HG03432 (cell line): Measurements from ENCODE around the gene DOCK10.

ENCODE experiments used
- ATAC-seq: cut with Tn5 transposase; IDR thresholded peaks from one replicate; pipeline ENCODE4 v1.9.1; 2021; ENCODE audit warnings: mild to moderate bottlenecking, moderate library complexity; ENCODE audit not compliant: unreplicated experiment

The DOCK10 gene

DNA sequence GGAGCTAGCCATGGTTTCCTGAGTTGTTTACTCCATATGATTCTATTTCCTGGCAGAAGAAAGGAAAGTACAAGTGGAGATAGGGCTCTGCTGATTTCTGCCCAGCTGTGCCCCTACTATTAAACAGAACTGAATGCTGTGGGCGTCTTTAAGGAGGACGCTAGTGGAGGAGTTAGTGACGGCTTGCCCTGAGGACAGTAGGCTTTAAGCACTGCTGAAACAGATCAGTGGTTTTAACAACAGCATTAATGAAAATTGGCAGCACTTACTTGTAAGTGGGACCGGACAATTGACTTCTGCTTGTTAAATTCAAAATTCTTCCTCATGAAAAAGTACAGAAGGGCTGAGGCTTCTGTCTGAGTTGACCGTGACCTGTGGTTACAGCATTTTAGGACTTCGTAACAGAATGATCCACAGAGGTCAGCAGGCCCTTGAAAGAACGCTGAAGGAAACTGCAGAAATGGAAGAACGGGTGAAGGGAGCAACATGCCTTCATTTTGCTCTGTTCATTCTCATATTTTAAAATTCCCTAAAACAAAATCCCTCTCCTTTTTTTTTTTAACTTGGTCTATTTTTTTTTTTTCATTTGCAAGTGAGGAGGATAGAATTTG is 245.5 kb downstream of the DOCK10 start:
- ATAC-seq = no peak

DNA sequence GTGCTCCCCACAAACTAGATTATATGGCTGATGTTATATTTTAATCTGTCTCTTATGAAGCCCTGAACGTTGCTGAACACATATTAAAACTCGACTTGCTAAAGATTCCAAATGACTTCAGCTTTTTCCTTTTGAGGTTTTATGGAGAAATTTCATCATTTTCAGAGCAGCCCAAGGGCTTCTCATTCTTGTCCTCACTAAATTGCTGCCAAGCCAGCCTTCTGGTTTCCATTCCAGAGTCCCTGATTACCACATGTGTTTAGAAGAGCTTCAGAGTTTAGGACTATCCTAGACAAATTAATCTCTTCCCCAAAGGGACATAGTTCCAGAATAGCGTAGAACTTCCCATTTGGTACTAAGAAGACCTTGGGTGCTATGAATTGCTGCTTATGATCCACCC is 248.3 kb downstream of the DOCK10 start:
- no peak for ATAC-seq

DNA sequence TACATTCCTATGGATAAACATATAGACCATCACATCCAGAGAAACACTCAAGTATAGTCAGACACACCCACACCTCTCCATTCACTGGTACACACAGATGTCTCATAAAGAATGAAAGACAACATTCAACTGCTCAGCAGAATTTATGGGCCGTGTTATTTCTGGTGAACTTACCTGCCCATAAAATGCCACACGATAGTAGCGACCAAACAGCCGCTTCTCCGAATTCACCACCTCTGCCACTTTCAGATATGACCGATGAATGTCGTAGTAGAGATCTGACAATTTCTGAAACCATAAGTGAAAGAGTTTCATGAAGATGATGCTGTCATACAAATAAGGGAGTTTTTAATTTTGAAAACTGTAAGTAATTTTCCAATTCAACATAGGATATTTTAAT is 255.4 kb downstream of the DOCK10 start:
- no peak for ATAC-seq

DNA sequence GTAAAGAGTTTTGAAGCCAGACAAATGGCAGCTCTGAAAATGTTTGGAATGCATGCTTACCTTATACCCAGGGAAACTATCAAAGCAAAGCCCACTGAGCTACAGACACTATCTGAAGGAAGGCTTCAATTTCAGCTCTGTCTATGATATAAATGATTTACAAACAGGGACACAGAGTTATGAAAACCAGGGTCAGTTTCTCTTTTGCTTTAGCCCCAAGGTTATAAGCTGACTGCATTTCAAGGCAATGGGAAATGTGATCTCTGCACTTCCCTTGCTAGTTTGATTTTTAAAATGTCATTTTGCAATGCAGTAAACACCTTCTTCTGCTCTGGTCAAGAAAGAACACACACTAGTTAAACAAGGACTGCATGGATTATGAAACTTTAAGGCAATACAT is 260.9 kb downstream of the DOCK10 start:
- ATAC-seq = no peak

DNA sequence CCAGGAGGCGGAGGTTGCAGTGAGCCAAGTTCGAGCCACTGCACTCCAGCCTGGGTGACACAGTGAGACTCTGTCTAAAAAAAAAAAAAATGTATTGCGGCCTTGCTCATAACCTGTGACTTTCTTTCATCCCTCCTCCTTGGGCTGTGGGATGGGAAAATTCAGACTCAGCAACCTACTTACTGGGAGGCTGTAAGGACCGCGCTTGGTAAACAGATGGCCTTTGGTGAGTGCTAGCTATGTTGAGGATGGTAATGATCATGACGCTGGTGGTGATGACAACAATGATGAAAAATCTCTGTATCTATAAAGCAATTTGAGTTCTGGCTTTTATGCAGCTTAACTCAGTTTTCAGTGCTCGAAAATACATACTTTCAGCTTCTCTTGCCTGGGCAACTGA is 261.4 kb downstream of the DOCK10 start:
- no peak for ATAC-seq

DNA sequence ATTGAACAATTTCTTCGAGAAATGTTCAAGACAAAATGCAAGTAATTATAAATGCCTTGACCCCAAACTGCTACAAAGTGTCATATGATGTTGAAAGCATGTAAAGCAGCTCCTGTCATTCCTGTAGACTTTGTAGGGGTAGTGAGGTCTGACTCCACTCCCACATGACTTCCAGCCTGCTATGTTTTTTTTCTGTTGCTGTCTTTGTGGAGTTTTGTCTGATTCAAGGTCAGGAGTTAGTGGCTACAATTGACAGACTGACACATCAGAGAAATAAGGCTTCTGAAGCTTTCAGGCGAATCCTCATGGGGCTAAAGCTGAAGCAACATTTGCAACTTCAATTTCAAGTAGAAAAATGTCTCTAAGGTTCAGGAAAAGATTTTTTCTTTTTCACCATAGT is 262.2 kb downstream of the DOCK10 start:
- no peak for ATAC-seq

DNA sequence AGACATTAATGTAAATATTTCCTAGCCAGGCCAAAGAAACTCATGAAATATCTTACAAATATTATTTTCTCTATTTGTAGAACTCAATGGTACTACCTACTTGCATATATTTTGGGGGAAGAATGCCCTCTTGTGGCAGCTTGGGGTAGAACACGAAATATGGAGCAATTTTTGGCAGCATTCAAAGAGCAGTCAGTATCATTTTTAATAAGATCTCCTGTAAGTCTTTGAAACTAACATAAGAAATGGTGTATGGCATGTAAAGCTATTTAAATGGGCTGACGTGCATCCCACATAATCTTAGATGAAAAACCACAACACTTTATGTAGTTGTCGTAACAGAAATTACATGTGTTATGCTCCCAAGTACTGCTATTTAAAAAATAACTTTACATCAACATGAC is 263.8 kb downstream of the DOCK10 start:
- peak; percentile 80 for ATAC-seq

DNA sequence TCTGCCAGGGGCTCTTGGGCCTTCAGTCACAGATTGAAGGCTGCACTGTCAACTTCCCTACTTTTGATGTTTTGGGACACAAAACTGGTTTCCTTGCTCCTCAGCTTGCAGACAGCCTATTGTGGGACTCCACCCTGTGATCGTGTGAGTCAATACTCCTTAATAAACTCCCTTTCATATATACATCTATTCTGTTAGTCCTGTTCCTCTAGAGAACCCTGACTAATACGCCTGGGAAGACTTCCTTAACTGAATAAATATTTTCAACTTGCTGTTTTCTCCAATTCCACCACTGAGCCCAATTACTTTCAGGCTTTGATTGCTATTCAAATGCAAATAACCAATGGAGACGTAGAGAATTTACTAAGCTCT is 264.7 kb downstream of the DOCK10 start:
- no peak for ATAC-seq

DNA sequence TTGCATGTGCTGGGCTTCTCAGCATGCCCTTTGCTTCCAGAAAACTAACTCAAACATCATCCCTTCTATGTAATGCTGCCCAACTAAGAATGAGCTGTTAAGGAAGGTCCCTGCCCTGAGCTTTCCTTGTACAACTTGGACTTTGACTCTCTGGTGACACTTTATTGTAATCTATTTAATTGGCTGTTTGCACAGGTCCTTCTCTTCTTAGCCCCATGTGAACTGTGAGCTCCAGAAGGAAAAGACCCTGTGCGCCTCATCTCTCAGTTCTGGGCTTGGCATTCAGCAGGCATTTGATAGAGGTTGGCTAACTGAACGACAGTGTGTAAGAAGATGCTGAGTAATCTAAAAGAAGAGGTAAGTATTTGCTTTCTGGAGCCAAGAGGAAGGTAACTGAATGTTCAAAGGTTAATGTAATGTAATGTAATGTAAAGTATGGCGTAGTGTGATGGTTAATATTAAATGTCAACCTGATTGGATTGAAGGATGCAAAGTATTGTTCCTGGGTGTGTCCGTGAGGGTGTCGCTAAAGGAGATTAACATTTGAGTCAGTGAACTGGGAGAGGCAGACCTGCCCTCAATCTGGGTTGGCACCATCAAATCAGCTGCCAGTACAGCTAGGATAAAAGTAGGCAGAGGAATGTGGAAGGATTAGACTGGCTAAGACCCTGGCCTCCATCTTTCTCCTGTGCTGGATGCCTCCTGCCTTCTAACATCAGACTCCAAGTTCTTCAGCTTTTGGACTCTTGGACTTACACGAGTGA is 265.3 kb downstream of the DOCK10 start:
- no peak for ATAC-seq

DNA sequence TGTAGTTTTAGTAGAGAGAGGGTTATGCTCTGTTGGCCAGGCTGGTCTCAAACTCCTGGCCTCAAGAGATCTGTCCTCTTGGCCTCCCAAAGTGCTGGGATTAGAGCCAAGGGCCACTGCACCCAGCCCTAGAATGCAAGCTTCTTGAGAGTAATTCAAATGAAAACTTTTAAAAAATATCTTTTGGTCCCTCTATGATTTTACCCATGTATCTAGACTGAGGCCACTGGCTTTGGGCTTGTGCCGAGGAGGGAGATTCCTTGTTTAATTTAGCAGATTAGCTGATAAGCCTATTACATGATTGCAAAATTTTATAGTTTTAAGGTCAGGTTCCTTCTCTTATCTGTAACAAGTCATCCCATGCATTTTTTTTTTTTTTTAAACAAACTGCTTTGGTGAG is 266.6 kb downstream of the DOCK10 start:
- no peak for ATAC-seq

DNA sequence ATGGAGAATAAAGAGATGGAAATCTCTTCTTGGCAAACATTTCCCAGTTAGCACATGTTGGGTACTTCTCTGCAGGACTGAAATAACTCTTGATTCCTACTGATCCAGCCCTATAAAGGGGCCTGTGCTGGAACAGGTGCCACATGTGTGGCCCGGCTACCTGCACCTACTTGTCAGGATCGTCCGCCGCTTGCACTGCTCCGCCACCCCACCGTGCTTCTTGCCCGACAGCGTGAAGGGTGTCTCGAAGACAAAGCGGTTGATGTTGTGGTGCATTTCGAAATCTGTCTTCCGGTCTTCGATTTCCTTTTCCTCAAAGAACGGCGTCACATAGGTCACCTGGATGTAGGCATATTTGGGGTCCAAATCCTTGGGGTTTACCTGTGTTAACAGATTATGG is 267.5 kb downstream of the DOCK10 start:
- ATAC-seq = no peak

DNA sequence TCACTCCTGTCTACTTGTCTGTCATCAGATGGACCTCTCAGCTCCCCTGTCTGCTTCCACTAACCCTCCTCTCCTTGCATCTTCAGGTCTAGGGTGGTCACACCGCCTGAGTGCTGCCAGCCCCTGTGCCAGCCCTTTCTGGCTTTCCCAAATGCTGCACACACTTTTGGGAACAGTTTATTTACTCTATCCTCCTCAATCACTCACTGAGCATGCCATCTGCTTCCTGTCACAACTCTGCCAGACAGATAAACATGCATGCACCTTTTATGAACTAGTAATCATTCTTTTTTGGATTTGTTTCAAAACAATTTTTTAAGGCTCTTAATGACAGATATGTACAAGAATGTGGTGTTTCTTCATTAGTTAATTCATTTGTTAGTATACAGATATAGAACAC is 269.8 kb downstream of the DOCK10 start:
- ATAC-seq = no peak

DNA sequence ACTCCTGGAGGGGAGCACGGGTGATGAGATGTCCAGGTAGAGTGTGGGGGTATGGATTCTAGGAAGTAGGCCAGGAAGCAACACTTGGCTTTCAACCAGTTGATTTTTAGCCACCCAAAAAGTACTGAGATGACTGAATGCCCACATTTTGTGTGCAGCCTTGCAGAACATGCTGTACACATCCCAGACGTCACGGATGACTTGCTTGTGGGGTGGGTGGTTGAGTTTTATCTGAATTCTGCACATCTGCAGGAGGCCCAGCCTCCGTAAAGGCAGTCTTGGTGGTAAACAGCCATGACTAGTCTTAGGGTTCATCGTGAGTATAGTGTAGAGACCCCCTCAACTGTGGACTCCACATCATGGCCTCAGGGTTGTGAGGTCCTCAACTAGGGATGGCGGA is 272.8 kb downstream of the DOCK10 start:
- peak; percentile 58 for ATAC-seq

DNA sequence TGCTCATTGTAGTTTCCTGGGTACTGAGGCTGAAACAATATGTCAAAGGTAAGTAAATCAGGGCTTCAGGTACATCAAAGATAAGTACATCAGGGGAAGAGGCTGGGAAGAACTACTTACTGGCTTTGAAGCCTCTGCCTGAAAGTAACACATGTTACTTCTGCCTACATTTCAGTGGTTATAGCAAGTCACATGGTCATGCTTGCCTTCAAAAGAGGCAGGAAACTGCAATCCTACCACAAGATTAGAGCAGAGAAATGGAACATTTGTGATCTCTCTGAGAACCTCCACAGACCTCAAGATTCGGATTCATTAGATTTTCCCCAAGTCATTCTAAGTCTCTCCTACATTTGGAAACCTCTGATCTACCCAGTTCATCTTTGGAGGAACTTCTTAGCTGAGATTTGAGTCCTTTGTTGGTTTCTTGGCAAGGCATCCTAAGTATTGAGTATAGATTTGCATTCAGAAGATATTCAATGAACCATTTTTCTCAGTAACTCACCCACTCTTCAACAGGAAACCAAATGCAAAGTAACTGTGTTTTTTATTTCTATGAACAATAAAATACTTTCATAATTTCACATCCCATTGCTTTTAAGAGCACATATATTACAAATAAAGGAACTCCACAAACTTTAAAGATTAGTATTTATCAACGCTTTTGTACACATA is 277.6 kb downstream of the DOCK10 start:
- ATAC-seq = peak; percentile 77

DNA sequence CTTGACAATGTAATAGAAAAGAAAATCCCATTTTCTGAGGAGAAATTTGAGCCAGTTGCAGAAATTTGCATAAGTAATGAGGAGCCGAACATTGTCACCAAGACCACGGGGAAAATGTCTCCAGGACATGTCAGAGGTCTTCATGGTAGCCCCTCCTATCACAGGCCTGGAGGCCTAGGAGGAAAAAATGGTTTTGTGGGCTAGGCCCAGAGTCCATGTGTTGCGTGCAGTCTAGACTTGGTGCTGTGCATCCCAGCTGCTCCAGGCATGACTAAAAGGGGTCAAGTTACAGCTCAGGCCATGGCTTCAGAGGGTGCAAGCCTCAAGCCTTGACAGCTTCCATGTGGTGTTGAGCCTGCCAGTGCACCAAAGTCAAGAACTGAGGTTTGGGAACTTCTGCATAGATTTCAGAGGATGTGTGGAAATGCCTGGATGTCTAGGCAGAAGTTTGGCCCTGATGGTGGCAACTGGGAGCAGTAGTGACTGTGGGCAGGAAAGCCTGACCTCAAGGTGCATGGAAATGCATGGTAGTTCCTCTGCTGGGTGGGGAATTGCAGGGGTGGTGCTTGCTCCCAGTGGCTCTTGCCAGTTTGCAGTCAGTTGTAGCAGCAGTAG is 284.2 kb downstream of the DOCK10 start:
- ATAC-seq = no peak

DNA sequence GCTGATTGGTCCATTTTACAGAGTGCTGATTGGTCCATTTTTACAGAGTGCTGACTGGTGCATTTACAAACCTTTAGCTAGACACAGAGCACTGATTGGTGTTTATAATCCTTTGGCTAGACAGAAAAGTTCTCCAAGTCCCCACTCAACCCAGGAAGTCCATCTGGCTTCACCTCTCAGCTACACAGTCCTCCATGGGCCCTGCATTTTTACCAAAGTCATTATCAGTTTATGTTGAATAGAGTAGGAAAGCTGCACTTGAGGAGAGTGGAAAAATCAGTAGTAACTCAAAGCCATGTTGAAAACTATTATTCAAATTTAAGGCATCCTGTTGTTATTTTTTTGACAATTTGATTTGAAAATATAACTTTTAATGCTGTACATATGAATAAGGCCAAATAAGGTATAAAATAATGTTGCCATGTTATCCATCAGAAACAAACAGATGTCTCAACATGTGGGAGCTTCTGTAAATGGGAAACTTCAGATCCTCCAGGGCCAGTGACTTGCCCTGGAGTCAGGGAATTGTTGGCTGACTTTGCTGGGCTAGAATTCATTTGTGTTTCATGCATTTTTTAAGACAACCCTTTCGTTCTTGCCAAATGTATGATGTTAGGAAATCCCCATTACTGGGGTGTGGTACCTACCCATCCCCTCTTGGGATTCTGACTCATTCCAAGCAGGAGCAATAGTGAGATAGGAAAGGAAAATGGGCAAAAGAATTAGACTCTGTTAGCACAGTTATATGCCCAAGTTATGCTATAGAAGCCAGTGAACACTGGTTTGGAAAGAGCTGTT is 288.3 kb downstream of the DOCK10 start:
- ATAC-seq = no peak

DNA sequence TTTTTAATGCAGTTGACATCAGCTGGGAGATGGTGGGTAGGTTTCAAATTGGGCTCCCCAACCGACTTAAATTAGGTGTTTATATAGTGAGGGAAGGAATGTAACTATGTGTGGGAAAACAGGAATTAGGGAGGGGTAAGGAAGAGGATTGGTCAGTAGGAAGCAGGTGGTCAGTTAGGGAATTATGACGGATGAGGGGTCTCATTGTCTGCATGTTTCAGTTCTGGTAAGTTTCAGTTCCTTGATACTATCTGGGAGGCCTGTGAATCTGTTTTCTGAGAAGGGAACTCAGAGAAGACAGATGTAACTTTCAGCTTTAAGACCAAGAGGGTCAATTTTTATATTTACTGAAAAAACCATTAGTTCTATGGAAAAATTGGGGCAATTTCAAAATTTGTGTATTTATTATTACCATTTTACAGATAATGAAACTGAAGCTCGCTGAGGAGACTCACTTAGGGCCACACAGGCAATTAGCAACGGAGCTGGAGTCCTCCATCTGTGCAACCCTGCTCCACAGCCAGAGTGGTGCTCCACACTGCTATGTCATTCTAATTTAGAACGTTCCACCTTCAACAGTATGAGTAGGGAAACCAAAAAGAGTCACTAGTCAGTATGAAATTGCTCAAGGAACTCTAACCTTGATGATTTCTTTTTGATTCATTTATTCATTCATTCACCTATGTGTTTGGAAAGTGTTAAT is 290.1 kb downstream of the DOCK10 start:
- peak; percentile 80 for ATAC-seq

DNA sequence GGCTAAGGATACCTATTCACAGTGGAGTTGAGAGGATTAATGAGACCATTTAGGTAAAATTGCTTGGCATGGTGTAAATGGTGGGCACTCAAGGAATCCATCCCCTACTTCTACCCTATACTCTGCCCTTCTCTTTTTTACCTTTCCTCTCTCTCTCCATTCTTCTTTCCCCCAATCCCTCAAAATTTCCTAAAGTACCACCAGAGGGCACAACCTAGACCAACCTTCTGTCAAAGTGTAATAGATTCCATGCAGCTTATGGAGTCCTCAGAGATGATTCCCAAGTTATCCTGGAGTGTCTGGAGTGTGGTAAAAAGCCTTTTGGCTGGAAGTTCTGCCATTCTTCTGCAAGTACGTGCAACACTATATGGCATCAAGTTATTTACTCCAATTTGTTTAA is 293.1 kb downstream of the DOCK10 start:
- ATAC-seq = no peak

DNA sequence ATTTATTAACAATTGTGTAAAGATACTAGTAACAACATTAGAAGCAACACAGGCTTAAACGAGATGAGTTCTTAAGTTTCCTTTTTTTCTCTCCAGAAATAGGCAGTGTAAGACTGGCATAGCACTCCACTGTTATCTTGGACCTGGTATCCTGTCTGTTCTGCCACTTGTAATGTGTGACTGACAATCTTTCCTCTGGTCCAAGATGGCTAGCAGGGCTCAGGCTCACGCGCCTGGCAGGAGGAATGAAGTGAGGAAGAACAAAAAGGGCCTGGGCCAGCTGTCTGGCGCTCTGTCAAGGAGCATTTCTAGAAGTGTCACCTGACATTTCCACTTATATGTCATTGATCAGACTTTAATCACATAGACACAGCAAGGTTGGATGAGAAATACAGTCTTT is 294.5 kb downstream of the DOCK10 start:
- no peak for ATAC-seq

DNA sequence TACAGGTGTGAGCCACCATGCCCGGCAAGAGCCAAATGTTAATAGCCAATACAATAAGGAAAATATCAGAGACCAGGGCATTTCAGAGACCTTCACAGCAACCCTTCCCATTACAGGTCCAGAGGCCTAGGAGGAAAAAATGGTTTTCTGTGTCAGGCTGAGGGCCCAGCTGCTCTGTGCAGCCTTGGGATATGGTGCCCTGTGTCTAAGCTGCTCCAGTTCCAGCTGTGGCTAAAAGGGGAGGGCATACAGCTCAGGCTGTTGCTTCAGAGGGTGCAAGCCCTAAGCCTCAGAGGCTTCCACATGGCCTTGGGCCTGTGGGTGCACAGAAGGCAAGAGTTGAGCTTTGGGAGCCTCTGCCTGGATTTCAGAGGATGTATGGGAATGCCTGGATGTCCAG is 306.0 kb downstream of the DOCK10 start:
- ATAC-seq = no peak
